NCI-H2227 treated with DMSO at 0.1 percent for 48 hours (cell line): Measurements from ENCODE around the gene OR11H1.
"Not testable (repeated sequence)": the region's sequence is repeated elsewhere in the genome, so short reads cannot be mapped to it uniquely, and the experiment has no call there.

Experiments
- DNase-seq: peaks from one replicate; lab custom pipeline; 2025; lab: John Stamatoyannopoulos, UW

OR11H1 gene, protein sequence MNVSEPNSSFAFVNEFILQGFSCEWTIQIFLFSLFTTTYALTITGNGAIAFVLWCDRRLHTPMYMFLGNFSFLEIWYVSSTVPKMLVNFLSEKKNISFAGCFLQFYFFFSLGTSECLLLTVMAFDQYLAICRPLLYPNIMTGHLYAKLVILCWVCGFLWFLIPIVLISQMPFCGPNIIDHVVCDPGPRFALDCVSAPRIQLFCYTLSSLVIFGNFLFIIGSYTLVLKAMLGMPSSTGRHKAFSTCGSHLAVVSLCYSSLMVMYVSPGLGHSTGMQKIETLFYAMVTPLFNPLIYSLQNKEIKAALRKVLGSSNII

DNA sequence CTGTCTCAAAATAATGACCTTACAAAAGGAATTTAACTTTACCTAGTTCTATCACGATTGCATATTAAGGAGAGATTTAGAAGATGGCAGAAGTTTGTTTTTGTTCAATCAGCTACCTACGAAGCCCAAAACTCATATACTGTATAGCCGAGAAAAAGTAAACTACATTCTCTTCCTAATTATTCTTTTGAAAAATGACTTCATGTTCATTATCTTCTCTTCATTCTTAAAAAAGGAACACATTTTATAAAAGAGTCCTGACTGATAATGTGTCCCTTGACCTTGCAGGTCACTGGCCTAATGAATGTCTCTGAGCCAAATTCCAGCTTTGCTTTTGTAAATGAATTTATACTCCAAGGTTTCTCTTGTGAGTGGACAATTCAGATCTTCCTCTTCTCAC, at the start of gene OR11H1:
Gene OR11H1, plus strand, starts transcription at position 301 of the 400 bp plus-strand sequence. Its CDS starts 0 bp downstream, at position 301.
- DNase-seq, result not testable (repeated sequence)

DNA sequence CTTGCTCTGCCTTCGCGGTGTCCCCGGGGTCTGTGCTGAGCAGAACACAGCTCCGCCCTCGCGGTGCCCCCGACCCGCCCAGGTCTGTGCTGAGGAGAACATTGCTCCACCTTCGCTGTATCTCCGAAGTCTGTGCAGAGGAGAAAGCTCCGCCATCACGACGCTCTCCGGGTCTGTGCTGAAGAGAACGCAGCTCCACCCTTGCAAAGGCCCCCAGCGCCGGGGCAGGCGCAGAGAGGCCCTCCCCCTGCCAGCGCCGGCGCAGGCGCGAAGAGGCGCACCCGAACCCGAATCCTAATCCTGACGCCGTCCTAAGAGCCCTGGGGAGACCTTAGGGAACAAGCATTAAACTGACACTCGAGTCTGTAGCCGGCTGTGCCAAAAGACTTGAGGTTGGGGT, 18.0 kb upstream of the OR11H1 start:
- DNase-seq, result not testable (repeated sequence)

DNA sequence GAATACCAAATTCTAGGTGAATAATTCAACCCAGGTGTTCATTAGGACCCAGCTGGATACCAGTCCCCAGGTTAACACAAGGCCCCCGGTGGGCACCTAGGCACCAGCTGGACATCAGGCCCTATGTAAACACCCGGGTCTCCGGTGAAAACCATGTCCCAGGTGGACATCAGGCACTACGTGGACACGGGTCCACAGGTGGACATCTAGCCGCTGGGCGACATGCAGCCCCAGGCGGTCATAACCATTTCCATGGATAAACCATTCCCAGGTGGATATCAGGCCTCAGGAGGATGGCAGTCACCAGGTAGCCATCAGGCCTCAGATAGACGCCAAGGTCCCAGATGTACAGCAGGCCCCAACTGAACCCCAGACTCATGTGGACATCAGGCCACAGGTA, 12.1 kb upstream of the OR11H1 start:
- DNase-seq, result not testable (repeated sequence)

DNA sequence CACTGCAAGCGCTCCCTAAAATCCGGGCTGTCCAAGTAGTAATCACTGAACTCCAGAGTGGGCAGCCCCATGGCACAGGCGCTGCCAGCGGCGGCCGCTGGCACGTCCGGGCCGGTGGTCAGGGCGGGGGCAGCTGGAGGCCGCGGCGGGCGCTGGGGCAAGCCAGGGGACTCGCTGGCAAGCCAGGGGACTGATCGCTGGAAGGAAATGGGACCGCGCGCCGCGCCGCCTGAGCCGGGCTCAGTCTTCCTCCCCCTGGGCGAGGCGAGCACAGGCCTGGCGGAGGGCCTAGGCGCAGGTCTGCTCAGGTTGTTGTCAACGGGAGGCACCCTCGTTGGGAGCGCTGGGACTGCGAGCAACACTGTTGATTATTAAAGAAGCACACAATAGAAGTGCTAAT, 25.8 kb downstream of the OR11H1 start:
- DNase-seq, result not testable (repeated sequence)

DNA sequence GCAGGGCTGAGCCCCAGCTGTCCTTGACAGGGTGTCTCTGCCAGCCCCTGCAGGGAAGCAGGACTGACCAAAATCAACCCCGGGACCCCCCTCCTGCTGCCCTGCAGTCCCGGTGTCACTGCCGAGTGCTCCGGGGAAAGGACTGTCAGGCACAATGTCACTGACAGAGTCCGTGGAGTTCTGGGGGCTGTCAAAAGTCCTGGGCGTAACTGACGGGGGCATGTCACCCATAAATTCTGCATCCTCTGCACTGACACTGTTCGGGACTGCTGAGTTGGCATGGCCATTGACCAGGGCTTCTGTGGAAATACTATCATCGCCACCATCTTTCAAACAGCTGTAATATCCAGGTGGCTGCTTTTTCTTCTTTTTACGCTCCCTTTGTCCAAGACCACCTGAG, 35.5 kb downstream of the OR11H1 start:
- not testable (repeated sequence) for DNase-seq

DNA sequence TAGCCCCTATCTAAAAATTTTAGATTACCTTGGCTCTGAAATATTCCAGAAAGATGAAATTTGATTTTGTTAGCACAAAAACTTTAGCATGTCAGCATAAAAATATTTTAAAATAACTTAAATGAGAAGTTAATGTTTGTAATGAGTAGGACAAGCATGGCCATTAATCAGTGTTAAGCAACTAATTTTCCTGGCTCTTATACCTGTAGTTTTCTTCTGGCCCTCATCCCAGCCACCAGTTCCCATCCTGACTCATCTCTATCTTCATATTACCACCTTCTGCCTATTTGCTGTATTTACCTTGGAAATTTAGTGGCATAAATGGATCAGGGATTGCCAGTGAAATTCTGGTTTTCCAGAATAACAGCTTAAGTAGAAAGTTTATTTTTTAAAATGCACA, 37.1 kb downstream of the OR11H1 start:
- not testable (repeated sequence) for DNase-seq
